GM23338 (cell line): Measurements from ENCODE around the gene ADIG. TPM values are rescaled to one million over a fixed set of nuclear protein-coding genes. Genes with fewer than 3 reads are reported as not detected.

Source experiments
- ATAC-seq: fragments of 200-7000 bp; cut with Tn5 transposase; 3 replicates; pipeline ENCODE4 v1.9.1; 2020
- DNase-seq: peaks from one replicate; pipeline ENCODE4 v3.0.0-alpha.2; 2015; ENCODE audit warnings: low spot score
- H2AFZ ChIP-seq: fragments of 200-600 bp; sonication (generic); 2 replicates; pipeline ENCODE4 v1.8.0; 2016; ENCODE audit warnings: antibody characterized with exemption, mild to moderate bottlenecking, moderate library complexity
- H3F3A ChIP-seq: fragments of 200-600 bp; sonication (generic); replicated peaks from 2 replicates; pipeline ENCODE4 v1.8.0; 2017; ENCODE audit warnings: antibody characterized with exemption, mixed run types, low read depth
- H3K27ac ChIP-seq: fragments of 200-600 bp; sonication (generic); 2 replicates; pipeline ENCODE4 v1.6.1; 2016; ENCODE audit warnings: low read depth
- H3K27me3 ChIP-seq: fragments of 200-600 bp; sonication (generic); 2 replicates; pipeline ENCODE4 v1.8.0; 2016; ENCODE audit warnings: mild to moderate bottlenecking, mixed run types, moderate library complexity; ENCODE audit not compliant: insufficient read depth
- H3K36me3 ChIP-seq: fragments of 200-600 bp; sonication (generic); 2 replicates; pipeline ENCODE4 v1.8.0; 2016; ENCODE audit warnings: mild to moderate bottlenecking; ENCODE audit not compliant: insufficient read depth
- H3K4me1 ChIP-seq: fragments of 200-600 bp; sonication (generic); 2 replicates; pipeline ENCODE4 v1.8.0; 2016; ENCODE audit warnings: mild to moderate bottlenecking, moderate library complexity; ENCODE audit not compliant: insufficient read depth
- H3K4me2 ChIP-seq: fragments of 200-600 bp; sonication (generic); 2 replicates; pipeline ENCODE4 v1.7.1; 2017; ENCODE audit warnings: mixed run types
- H3K4me3 ChIP-seq: fragments of 200-600 bp; sonication (generic); 2 replicates; pipeline ENCODE4 v1.6.1; 2016; ENCODE audit warnings: mixed run types
- H3K79me2 ChIP-seq: fragments of 200-600 bp; sonication (generic); replicated peaks from 2 replicates; pipeline ENCODE4 v1.8.0; 2017; ENCODE audit warnings: mild to moderate bottlenecking; ENCODE audit not compliant: insufficient read depth
- H3K9me2 ChIP-seq: fragments of 200-600 bp; sonication (generic); 2 replicates; pipeline ENCODE4 v1.8.0; 2017; ENCODE audit not compliant: insufficient read depth
- H4K20me1 ChIP-seq: fragments of 200-600 bp; sonication (generic); replicated peaks from 2 replicates; pipeline ENCODE4 v1.8.0; 2017; ENCODE audit warnings: mild to moderate bottlenecking; ENCODE audit not compliant: insufficient read depth
- H3K27ac Mint-ChIP-seq: 2 replicates; pipeline ENCODE4 v1.8.0; 2020; ENCODE audit warnings: inconsistent platforms, mild to moderate bottlenecking, moderate library complexity, mixed read lengths
- H3K27me3 Mint-ChIP-seq: 3 replicates; pipeline ENCODE4 v1.8.0; 2022; ENCODE audit warnings: low read depth, mild to moderate bottlenecking, moderate library complexity, mixed read lengths, inconsistent platforms; ENCODE audit not compliant: insufficient read depth, poor library complexity
- H3K36me3 Mint-ChIP-seq: 3 replicates; pipeline ENCODE4 v1.8.0; 2021; ENCODE audit warnings: low read depth, mild to moderate bottlenecking, inconsistent platforms, moderate library complexity, mixed read lengths
- H3K4me1 Mint-ChIP-seq: 3 replicates; pipeline ENCODE4 v1.8.0; 2020; ENCODE audit warnings: mild to moderate bottlenecking, inconsistent platforms, mixed read lengths
- H3K4me3 Mint-ChIP-seq: 3 replicates; pipeline ENCODE4 v1.8.0; 2021; ENCODE audit warnings: moderate library complexity, mild to moderate bottlenecking, inconsistent platforms, mixed read lengths
- H3K9me3 Mint-ChIP-seq: 3 replicates; pipeline ENCODE4 v1.8.0; 2020; ENCODE audit warnings: moderate library complexity, mild to moderate bottlenecking, inconsistent platforms, mixed read lengths
- CREB1 ChIP-seq: fragments of 250-450 bp; sonication (Bioruptor Pico); IDR thresholded peaks from 2 replicates; pipeline ENCODE4 v1.5.0; 2020; ENCODE audit warnings: low read depth, mild to moderate bottlenecking, moderate library complexity
- EZH2 ChIP-seq: fragments of 200-600 bp; sonication (generic); IDR thresholded peaks from one replicate; pipeline ENCODE4 v1.8.0; 2017; ENCODE audit warnings: antibody characterized with exemption, mild to moderate bottlenecking, low read depth; ENCODE audit not compliant: unreplicated experiment
- EZH2phosphoT487 ChIP-seq: fragments of 200-600 bp; sonication (generic); IDR thresholded peaks from one replicate; pipeline ENCODE4 v1.8.1; 2018; ENCODE audit warnings: antibody characterized with exemption; ENCODE audit not compliant: unreplicated experiment
- JUNB ChIP-seq: IDR thresholded peaks from one replicate; pipeline ENCODE4 v1.6.1; 2016; ENCODE audit warnings: antibody characterized with exemption; ENCODE audit not compliant: unreplicated experiment
- NANOG ChIP-seq: IDR thresholded peaks from 2 replicates; pipeline ENCODE4 v1.6.1; 2016; ENCODE audit warnings: antibody characterized with exemption, borderline replicate concordance
- POLR2AphosphoS5 ChIP-seq: IDR thresholded peaks from 2 replicates; pipeline ENCODE4 v1.6.1; 2016; ENCODE audit warnings: antibody characterized with exemption, low read depth
- ZNF114 ChIP-seq: fragments of 250-450 bp; sonication (Bioruptor Pico); IDR thresholded peaks from 2 replicates; pipeline ENCODE4 v1.5.0; 2020; ENCODE audit warnings: mild to moderate bottlenecking, moderate library complexity
- polyA plus RNA-seq: library from polyadenylated mRNA; unstranded; fragments of >200 nt; fragmentation: Nextera tagmentation; extraction: Ambion mirVana; gene quantifications from 2 replicates; pipeline ENCODE4 v1.2.1, GENCODE V29; 2016
- total RNA-seq: library from RNA; depleted of rRNA; stranded (reverse); fragments of >200 nt; shearing (Covaris generic); gene quantifications from 2 replicates; pipeline ENCODE4 v1.2.3, GENCODE V29; 2014
- TF ChIP-seq, protein P1 (sequence below): IDR thresholded peaks from one replicate; pipeline ENCODE4 v1.6.1; 2018; ENCODE audit warnings: antibody characterized with exemption; ENCODE audit not compliant: unreplicated experiment
- TF ChIP-seq, protein P2 (sequence below), 2 experiments: fragments of 200-600 bp in 1 of 2; sonication (generic) in 1 of 2; conservative IDR thresholded peaks; 2 replicates each; pipeline versions ENCODE4 v1.5.1 to v1.6.1; 2016 to 2017; ENCODE audit warnings: antibody characterized with exemption in 2 of 2, low read depth in 2 of 2, mild to moderate bottlenecking in 2 of 2, moderate library complexity in 1 of 2

ADIG gene
- total and polyA plus RNA-seq, 2 experiments from 2014 or later = not detected

DNA sequence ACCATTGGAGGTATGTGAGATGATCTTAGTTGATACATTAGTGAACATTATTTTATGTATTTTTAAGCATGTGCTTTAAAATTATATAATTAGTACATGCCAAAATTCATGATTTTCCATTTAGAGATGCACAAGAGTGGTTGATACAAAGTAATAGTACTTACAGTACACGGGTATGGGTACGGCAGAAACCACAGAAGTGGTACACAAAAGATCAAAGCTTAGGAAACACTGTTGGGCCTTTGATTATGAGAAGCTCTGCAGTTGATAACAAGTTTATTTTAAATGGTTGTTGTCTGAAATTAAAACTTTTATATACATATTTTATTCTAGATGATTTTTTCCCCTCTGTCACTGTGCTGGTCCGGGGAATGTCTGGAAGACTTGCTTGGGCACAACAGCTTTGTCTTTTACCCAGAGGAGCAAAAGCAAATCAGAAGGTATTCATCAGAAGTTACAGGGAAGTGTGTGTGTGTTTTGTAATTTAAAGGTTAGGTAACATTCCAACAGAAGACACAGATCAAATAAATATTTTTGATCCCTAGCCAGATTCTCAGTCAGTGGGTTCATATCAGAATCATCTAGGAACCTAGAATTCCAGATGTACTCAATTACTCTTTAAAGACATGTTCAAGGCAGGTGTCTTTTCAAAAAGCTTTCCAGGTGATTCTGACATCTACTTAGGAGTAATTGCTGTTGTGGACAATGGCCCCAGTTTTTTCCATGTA, 32.5 kb upstream of the ADIG start (continued):
- TF ChIP-seq, protein P1, sequence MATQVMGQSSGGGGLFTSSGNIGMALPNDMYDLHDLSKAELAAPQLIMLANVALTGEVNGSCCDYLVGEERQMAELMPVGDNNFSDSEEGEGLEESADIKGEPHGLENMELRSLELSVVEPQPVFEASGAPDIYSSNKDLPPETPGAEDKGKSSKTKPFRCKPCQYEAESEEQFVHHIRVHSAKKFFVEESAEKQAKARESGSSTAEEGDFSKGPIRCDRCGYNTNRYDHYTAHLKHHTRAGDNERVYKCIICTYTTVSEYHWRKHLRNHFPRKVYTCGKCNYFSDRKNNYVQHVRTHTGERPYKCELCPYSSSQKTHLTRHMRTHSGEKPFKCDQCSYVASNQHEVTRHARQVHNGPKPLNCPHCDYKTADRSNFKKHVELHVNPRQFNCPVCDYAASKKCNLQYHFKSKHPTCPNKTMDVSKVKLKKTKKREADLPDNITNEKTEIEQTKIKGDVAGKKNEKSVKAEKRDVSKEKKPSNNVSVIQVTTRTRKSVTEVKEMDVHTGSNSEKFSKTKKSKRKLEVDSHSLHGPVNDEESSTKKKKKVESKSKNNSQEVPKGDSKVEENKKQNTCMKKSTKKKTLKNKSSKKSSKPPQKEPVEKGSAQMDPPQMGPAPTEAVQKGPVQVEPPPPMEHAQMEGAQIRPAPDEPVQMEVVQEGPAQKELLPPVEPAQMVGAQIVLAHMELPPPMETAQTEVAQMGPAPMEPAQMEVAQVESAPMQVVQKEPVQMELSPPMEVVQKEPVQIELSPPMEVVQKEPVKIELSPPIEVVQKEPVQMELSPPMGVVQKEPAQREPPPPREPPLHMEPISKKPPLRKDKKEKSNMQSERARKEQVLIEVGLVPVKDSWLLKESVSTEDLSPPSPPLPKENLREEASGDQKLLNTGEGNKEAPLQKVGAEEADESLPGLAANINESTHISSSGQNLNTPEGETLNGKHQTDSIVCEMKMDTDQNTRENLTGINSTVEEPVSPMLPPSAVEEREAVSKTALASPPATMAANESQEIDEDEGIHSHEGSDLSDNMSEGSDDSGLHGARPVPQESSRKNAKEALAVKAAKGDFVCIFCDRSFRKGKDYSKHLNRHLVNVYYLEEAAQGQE = no peak
- TF ChIP-seq JUNB (no peak), EZH2phosphoT487 (no peak), EZH2 (no peak), CREB1 (no peak), ZNF114 (CRISPR knock-in tag) (no peak), POLR2AphosphoS5 (no peak), NANOG (no peak)

DNA sequence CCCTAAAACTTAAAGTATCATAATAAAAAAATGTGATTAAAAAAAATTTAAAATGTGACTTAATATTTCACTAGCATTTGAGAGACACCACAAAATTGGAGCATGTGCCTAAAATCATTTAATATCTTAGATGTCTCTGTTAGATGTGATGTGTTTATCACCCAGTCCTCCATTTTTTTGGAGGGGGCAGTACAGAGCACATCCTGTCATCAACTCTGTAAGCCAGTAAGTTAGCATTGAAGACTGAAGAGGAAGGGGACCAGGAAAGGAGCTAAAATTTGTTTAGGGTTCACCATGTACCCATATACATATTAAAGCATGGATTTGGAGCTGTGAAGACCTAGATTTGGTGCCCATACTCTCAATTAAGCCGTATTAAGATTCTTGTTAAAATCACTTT, 30.7 kb upstream of the ADIG start:
- TF ChIP-seq, protein P2, sequence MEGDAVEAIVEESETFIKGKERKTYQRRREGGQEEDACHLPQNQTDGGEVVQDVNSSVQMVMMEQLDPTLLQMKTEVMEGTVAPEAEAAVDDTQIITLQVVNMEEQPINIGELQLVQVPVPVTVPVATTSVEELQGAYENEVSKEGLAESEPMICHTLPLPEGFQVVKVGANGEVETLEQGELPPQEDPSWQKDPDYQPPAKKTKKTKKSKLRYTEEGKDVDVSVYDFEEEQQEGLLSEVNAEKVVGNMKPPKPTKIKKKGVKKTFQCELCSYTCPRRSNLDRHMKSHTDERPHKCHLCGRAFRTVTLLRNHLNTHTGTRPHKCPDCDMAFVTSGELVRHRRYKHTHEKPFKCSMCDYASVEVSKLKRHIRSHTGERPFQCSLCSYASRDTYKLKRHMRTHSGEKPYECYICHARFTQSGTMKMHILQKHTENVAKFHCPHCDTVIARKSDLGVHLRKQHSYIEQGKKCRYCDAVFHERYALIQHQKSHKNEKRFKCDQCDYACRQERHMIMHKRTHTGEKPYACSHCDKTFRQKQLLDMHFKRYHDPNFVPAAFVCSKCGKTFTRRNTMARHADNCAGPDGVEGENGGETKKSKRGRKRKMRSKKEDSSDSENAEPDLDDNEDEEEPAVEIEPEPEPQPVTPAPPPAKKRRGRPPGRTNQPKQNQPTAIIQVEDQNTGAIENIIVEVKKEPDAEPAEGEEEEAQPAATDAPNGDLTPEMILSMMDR (conservative IDR thresholded peaks at IDR 0.05; ENCODE audit: low read depth in 2 of 2) = peak; percentile 26 to 53; a peak in 3 of 4 replicates
- no peak for TF ChIP-seq CREB1
- Histone ChIP-seq H4K20me1 (peaks cover 13% of the 10 kb centered on the region), H3K79me2 (no peaks in the 10 kb centered on the region), H3F3A (no peaks in the 10 kb centered on the region), H3K4me1 (no peaks in the 10 kb centered on the region), H3K9me2 (no peaks in the 10 kb centered on the region), H3K4me3 (no peak overlapping the region), H3K36me3 (peaks cover 41% of the 10 kb centered on the region), H3K27me3 (no peaks in the 10 kb centered on the region), H2AFZ (no peak overlapping the region), H3K27ac (no peak overlapping the region), H3K4me2 (no peak overlapping the region)
- H3K36me3 Mint-ChIP-seq = peaks cover 29% of the 10 kb centered on the region
- H3K4me1 Mint-ChIP-seq = no peaks in the 10 kb centered on the region
- no peaks in the 10 kb centered on the region for H3K9me3 Mint-ChIP-seq
- no peaks in the 10 kb centered on the region for H3K27me3 Mint-ChIP-seq
- no peak overlapping the region for H3K27ac Mint-ChIP-seq
- no peak overlapping the region for H3K4me3 Mint-ChIP-seq
- peak; percentile 34 for DNase-seq
- no peak; the same call in 1 of the 3 replicates for ATAC-seq
